HepG2 (cell line): ENCODE data around the gene BLOC1S4. TPM values are rescaled to one million over a fixed set of nuclear protein-coding genes. Genes with fewer than 3 reads are reported as not detected.

Source experiments
- AGO1 ChIP-seq: fragments of 200-400 bp; formaldehyde crosslinking; IDR thresholded peaks from 2 replicates; pipeline ENCODE4 v1.6.1; 2017; ENCODE audit warnings: mild to moderate bottlenecking, low read depth, low read length, moderate library complexity; ENCODE audit not compliant: poor library complexity, severe bottlenecking
- ARID2 ChIP-seq: sonication (generic); formaldehyde crosslinking; IDR thresholded peaks from 2 replicates; pipeline ENCODE4 v1.8.1; 2022; ENCODE audit warnings: mild to moderate bottlenecking, missing genetic modification reagents, borderline replicate concordance
- HES4 ChIP-seq: sonication (generic); formaldehyde crosslinking; IDR thresholded peaks from 2 replicates; pipeline ENCODE4 v1.9.0; 2021; ENCODE audit warnings: mild to moderate bottlenecking, missing genetic modification reagents, borderline replicate concordance
- RXRB ChIP-seq: IDR thresholded peaks from 2 replicates; pipeline ENCODE4 v1.6.1; 2016; ENCODE audit warnings: borderline replicate concordance, missing genetic modification reagents, missing compliant biosample characterization
- SP4 ChIP-seq: sonication (generic); formaldehyde crosslinking; IDR thresholded peaks from 2 replicates; pipeline ENCODE4 v1.8.1; 2023; ENCODE audit warnings: mild to moderate bottlenecking, missing genetic modification reagents
- THAP7 ChIP-seq: sonication (generic); formaldehyde crosslinking; IDR thresholded peaks from 2 replicates; pipeline ENCODE4 v1.8.1; 2023; ENCODE audit warnings: mild to moderate bottlenecking, missing genetic modification reagents
- YEATS2 ChIP-seq: sonication (generic); formaldehyde crosslinking; IDR thresholded peaks from 2 replicates; pipeline ENCODE4 v1.4.0; 2020; ENCODE audit warnings: missing genetic modification reagents, borderline replicate concordance
- ZBTB21 ChIP-seq: sonication (generic); formaldehyde crosslinking; IDR thresholded peaks from 2 replicates; pipeline ENCODE4 v1.4.0; 2020; ENCODE audit warnings: missing genetic modification reagents
- ZNF180 ChIP-seq: sonication (generic); formaldehyde crosslinking; IDR thresholded peaks from 2 replicates; pipeline ENCODE4 v1.4.0; 2020; ENCODE audit warnings: low read depth, missing genetic modification reagents, borderline replicate concordance
- ZNF207 ChIP-seq: fragments of 450-650 bp; IDR thresholded peaks from 2 replicates; pipeline ENCODE4 v1.6.1; 2016; ENCODE audit warnings: antibody characterized with exemption, borderline replicate concordance
- ZNF30 ChIP-seq: sonication (generic); formaldehyde crosslinking; IDR thresholded peaks from 2 replicates; pipeline ENCODE4 v1.5.0; 2020; ENCODE audit warnings: mild to moderate bottlenecking, missing genetic modification reagents
- ZNF615 ChIP-seq: sonication (generic); formaldehyde crosslinking; IDR thresholded peaks from 2 replicates; pipeline ENCODE4 v1.5.0; 2020; ENCODE audit warnings: mild to moderate bottlenecking, missing genetic modification reagents, borderline replicate concordance
- polyA plus RNA-seq, 8 experiments: library from polyadenylated mRNA; depleted of rRNA in 3 of 8; stranded (reverse) in 7 of 8; unstranded in 1 of 8; fragments of >200 nt; fragmentation: Illumina TruSeq in 4 of 8; extraction: Trizol in 4 of 8; gene quantifications; 2 replicates each; pipeline versions ENCODE4 v1.2.1 to v1.2.3, GENCODE V29; 2011 to 2016; ENCODE audit warnings: low read depth in 4 of 8, missing spikeins in 1 of 8, mixed read lengths in 1 of 8; ENCODE audit not compliant: insufficient read depth in 1 of 8
- total RNA-seq, 5 experiments: library from RNA; depleted of rRNA; stranded (reverse); fragments of >200 nt; fragmentation: Illumina TruSeq; extraction: Trizol; gene quantifications; 2 replicates each; pipeline ENCODE4 v1.2.3, GENCODE V29; 2016; ENCODE audit warnings: low read depth in 1 of 5
- TF ChIP-seq, protein P1 (sequence below): IDR thresholded peaks from 2 replicates; pipeline ENCODE4 v1.6.1; 2016; ENCODE audit warnings: low read depth
- TF ChIP-seq, protein P2 (sequence below): sonication (generic); formaldehyde crosslinking; IDR thresholded peaks from 2 replicates; pipeline ENCODE4 v1.4.0; 2020; ENCODE audit warnings: missing genetic modification reagents
- TF ChIP-seq, protein P3 (sequence below): IDR thresholded peaks from 2 replicates; pipeline ENCODE4 v1.6.1; 2016; ENCODE audit warnings: low read depth, control low read depth
- TF ChIP-seq, protein P4 (sequence below): IDR thresholded peaks from 2 replicates; pipeline ENCODE4 v1.6.1; 2016; ENCODE audit warnings: low read depth, missing genetic modification reagents, missing compliant biosample characterization

BLOC1S4 gene
- total and polyA plus RNA-seq, 2 of the 13 experiments (the other 11 are each of a cell fraction or from before 2014, with no cell fraction given): 15.5 to 20.9 TPM

- TF ChIP-seq ZNF180 (CRISPR knock-in tag): no peak
- peak; percentile 48 for TF ChIP-seq RXRB
- 0 out of 2 replicates have a peak, but pooled peaks have one; percentile 17 for TF ChIP-seq ZBTB21
- TF ChIP-seq, protein P1, sequence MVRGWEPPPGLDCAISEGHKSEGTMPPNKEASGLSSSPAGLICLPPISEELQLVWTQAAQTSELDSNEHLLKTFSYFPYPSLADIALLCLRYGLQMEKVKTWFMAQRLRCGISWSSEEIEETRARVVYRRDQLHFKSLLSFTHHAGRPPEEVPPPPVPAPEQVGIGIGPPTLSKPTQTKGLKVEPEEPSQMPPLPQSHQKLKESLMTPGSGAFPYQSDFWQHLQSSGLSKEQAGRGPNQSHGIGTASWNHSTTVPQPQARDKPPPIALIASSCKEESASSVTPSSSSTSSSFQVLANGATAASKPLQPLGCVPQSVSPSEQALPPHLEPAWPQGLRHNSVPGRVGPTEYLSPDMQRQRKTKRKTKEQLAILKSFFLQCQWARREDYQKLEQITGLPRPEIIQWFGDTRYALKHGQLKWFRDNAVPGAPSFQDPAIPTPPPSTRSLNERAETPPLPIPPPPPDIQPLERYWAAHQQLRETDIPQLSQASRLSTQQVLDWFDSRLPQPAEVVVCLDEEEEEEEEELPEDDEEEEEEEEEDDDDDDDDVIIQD (CRISPR knock-in tag): no peak
- 0 out of 2 replicates have a peak, but pooled peaks have one; percentile 35 for TF ChIP-seq THAP7
- TF ChIP-seq ZNF30 (CRISPR knock-in tag): no peak
- no peak for TF ChIP-seq ZNF207
- TF ChIP-seq, protein P2, sequence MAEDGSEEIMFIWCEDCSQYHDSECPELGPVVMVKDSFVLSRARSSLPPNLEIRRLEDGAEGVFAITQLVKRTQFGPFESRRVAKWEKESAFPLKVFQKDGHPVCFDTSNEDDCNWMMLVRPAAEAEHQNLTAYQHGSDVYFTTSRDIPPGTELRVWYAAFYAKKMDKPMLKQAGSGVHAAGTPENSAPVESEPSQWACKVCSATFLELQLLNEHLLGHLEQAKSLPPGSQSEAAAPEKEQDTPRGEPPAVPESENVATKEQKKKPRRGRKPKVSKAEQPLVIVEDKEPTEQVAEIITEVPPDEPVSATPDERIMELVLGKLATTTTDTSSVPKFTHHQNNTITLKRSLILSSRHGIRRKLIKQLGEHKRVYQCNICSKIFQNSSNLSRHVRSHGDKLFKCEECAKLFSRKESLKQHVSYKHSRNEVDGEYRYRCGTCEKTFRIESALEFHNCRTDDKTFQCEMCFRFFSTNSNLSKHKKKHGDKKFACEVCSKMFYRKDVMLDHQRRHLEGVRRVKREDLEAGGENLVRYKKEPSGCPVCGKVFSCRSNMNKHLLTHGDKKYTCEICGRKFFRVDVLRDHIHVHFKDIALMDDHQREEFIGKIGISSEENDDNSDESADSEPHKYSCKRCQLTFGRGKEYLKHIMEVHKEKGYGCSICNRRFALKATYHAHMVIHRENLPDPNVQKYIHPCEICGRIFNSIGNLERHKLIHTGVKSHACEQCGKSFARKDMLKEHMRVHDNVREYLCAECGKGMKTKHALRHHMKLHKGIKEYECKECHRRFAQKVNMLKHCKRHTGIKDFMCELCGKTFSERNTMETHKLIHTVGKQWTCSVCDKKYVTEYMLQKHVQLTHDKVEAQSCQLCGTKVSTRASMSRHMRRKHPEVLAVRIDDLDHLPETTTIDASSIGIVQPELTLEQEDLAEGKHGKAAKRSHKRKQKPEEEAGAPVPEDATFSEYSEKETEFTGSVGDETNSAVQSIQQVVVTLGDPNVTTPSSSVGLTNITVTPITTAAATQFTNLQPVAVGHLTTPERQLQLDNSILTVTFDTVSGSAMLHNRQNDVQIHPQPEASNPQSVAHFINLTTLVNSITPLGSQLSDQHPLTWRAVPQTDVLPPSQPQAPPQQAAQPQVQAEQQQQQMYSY (CRISPR knock-in tag): peak; percentile 17; the same call in 1 of the 2 replicates
- TF ChIP-seq AGO1: no peak
- TF ChIP-seq, protein P3, sequence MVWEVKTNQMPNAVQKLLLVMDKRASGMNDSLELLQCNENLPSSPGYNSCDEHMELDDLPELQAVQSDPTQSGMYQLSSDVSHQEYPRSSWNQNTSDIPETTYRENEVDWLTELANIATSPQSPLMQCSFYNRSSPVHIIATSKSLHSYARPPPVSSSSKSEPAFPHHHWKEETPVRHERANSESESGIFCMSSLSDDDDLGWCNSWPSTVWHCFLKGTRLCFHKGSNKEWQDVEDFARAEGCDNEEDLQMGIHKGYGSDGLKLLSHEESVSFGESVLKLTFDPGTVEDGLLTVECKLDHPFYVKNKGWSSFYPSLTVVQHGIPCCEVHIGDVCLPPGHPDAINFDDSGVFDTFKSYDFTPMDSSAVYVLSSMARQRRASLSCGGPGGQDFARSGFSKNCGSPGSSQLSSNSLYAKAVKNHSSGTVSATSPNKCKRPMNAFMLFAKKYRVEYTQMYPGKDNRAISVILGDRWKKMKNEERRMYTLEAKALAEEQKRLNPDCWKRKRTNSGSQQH (CRISPR knock-in tag): no peak
- no peak for TF ChIP-seq ARID2 (CRISPR knock-in tag)
- no peak for TF ChIP-seq ZNF615 (CRISPR knock-in tag)
- TF ChIP-seq HES4 (CRISPR knock-in tag): no peak
- TF ChIP-seq, protein P4, sequence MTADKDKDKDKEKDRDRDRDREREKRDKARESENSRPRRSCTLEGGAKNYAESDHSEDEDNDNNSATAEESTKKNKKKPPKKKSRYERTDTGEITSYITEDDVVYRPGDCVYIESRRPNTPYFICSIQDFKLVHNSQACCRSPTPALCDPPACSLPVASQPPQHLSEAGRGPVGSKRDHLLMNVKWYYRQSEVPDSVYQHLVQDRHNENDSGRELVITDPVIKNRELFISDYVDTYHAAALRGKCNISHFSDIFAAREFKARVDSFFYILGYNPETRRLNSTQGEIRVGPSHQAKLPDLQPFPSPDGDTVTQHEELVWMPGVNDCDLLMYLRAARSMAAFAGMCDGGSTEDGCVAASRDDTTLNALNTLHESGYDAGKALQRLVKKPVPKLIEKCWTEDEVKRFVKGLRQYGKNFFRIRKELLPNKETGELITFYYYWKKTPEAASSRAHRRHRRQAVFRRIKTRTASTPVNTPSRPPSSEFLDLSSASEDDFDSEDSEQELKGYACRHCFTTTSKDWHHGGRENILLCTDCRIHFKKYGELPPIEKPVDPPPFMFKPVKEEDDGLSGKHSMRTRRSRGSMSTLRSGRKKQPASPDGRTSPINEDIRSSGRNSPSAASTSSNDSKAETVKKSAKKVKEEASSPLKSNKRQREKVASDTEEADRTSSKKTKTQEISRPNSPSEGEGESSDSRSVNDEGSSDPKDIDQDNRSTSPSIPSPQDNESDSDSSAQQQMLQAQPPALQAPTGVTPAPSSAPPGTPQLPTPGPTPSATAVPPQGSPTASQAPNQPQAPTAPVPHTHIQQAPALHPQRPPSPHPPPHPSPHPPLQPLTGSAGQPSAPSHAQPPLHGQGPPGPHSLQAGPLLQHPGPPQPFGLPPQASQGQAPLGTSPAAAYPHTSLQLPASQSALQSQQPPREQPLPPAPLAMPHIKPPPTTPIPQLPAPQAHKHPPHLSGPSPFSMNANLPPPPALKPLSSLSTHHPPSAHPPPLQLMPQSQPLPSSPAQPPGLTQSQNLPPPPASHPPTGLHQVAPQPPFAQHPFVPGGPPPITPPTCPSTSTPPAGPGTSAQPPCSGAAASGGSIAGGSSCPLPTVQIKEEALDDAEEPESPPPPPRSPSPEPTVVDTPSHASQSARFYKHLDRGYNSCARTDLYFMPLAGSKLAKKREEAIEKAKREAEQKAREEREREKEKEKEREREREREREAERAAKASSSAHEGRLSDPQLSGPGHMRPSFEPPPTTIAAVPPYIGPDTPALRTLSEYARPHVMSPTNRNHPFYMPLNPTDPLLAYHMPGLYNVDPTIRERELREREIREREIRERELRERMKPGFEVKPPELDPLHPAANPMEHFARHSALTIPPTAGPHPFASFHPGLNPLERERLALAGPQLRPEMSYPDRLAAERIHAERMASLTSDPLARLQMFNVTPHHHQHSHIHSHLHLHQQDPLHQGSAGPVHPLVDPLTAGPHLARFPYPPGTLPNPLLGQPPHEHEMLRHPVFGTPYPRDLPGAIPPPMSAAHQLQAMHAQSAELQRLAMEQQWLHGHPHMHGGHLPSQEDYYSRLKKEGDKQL: no peak; the same call in 1 of the 2 replicates
- TF ChIP-seq SP4 (CRISPR knock-in tag): 0 out of 2 replicates have a peak, but pooled peaks have one; percentile 26
- TF ChIP-seq YEATS2: no peak
Observed at GRCh38 chr4:6688879-6689505, 27.0 kb upstream of the BLOC1S4 start (continued).
